Small intestine (tissue), 16 donors: ENCODE results near the gene ADGRL3. TPM values are rescaled to one million over a fixed set of nuclear protein-coding genes. Genes with fewer than 3 reads are reported as not detected.
A peak's percentile ranks its signal among the peaks of the same experiment; 100 is the strongest.

ENCODE experiments used
- DNase-seq, 2 donors: peaks; one replicate each; pipeline versions ENCODE4 v3.0.0 to v3.0.0-alpha.2; 2013
- FAIRE-seq: peaks from 2 replicates; lab custom pipeline; 2012; peaks lifted over from hg19 to GRCh38; lab: Jason Lieb, UNC
- H3K27ac ChIP-seq, 3 donors: one replicate each; pipeline ENCODE4 v1.5.1; 2013; ENCODE audit warnings: low read length in 2 of 3, mild to moderate bottlenecking in 2 of 3, control low read depth in 1 of 3, inconsistent platforms in 1 of 3, low read depth in 1 of 3, moderate library complexity in 1 of 3
- H3K27me3 ChIP-seq, 3 donors: one replicate each; pipeline ENCODE4 v1.6.1; 2013; ENCODE audit warnings: low read length in 3 of 3, inconsistent platforms in 1 of 3; ENCODE audit not compliant: control insufficient read depth in 3 of 3, insufficient read depth in 3 of 3
- H3K36me3 ChIP-seq, 3 donors: one replicate each; pipeline ENCODE4 v1.6.1; 2013; ENCODE audit warnings: low read length in 3 of 3, inconsistent platforms in 1 of 3, low read depth in 1 of 3, mild to moderate bottlenecking in 1 of 3, moderate library complexity in 1 of 3; ENCODE audit not compliant: control insufficient read depth in 3 of 3, insufficient read depth in 2 of 3
- H3K4me1 ChIP-seq, 3 donors: one replicate each; pipeline ENCODE4 v1.6.1; 2013; ENCODE audit warnings: low read length in 2 of 3, inconsistent platforms in 1 of 3, low read depth in 1 of 3, mild to moderate bottlenecking in 1 of 3, moderate library complexity in 1 of 3; ENCODE audit not compliant: control insufficient read depth in 3 of 3, insufficient read depth in 2 of 3
- H3K4me3 ChIP-seq, 3 donors: one replicate each; pipeline ENCODE4 v1.5.1; 2013; ENCODE audit warnings: low read length in 3 of 3, control low read depth in 1 of 3, inconsistent platforms in 1 of 3, low read depth in 1 of 3, mild to moderate bottlenecking in 1 of 3, moderate library complexity in 1 of 3
- H3K9me3 ChIP-seq, 2 donors: one replicate each; pipeline ENCODE4 v1.6.1; 2013; ENCODE audit warnings: low read depth in 1 of 2, low read length in 1 of 2; ENCODE audit not compliant: control insufficient read depth in 2 of 2, insufficient read depth in 1 of 2
- WGBS, 3 donors: extraction: QIAGEN DNeasy Blood & Tissue Kit; methylation state at CpG; one replicate each; pipeline ENCODE4 v1.1.7; 2013; 5-methylcytosine and 5-hydroxymethylcytosine counted together
- long read RNA-seq, 10 donors: transcript quantifications; one replicate each; lab custom pipeline, GENCODE V29; 2026
- polyA plus RNA-seq, 4 donors: library from polyadenylated mRNA; stranded (reverse) in 3 of 4; unstranded in 1 of 4; fragments of 200-250 nt in 3 of 4; fragments of 120-200 nt in 1 of 4; gene quantifications; one replicate each; pipeline versions ENCODE4 v1.2.1 to v1.2.3, GENCODE V29; 2013
- donor health status: healthy with polysubstance abuse.
- donor health status: control.
- donor health status: control.
- donor health status: Bipolar disorder and iron deficiency.
- donor health status: healthy.

Gene ADGRL3
- 1 to 10 TPM in 2 of 4 donors, under 1 TPM in 2; under 0.01 to 7.9 (median 1.3) TPM for polyA plus RNA-seq
- long read RNA-seq, donor 1: 0 reads
- long read RNA-seq, donor 2: 0 reads
- long read RNA-seq, donor 3: 0 reads
- long read RNA-seq, donor 4: 0 reads
- long read RNA-seq, donor 5: 0 reads
- long read RNA-seq, donor 6: 0 reads
- long read RNA-seq, donor 7: 0 reads
- long read RNA-seq, donor 8: 0 reads
- long read RNA-seq, donor 9: 0 reads
- long read RNA-seq, donor 10: 0 reads

- Histone ChIP-seq H3K4me3 (peak within 1 kb of the TSS; percentile 28 to 72 (median 36)), H3K27ac (peak within 1 kb of the TSS in 2 of 3 donors; percentile 60 to 78), H3K4me1 (no peaks in the 10 kb centered on the region), H3K9me3 (no peaks in the 10 kb centered on the region), H3K27me3 (peaks cover 11 to 35% (median 14%) of the 10 kb centered on the region in 3 donors), H3K36me3 (no peaks in the 10 kb centered on the region)
- FAIRE-seq (no peak), DNase-seq (peak in 1 of 2 donors; percentile 47)
- 2 to 3% (median 2%) methylated on average over 72 to 92 of the region's 92 CpGs for WGBS, 3 donors
These were observed at the start of gene ADGRL3 for GRCh38 chr4:61200187-61200915. ADGRL3 (plus strand) TSS chr4:61200326.

DNA sequence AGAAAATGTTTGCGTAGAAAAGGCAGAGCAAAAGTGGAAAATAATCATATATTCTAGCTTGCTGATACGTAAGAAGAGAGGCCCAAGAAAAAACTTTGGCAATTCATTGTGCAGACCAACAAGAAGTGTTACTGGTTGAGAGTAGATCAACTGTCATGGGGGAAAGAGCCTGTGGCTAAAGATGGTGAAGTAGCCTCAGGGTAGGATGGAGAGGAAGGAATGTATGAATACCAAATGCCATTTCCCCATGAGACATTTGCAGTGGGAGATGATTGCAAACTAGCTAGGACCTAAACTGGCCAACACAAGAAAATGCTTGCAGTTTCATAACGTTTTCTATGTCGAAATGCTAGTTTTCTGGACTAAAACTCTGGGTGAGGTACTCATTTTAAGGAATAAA, 47.7 kb upstream of the ADGRL3 start:
- no peak overlapping the region for H3K27ac ChIP-seq
- WGBS, 3 donors: 65 to 80% (median 66%) methylated on average over 4 of the region's 4 CpGs
- H3K4me1 ChIP-seq: no peaks in the 10 kb centered on the region
- H3K4me3 ChIP-seq: no peak overlapping the region
- H3K9me3 ChIP-seq: no peaks in the 10 kb centered on the region
- H3K27me3 ChIP-seq: no peaks in the 10 kb centered on the region
- H3K36me3 ChIP-seq: no peaks in the 10 kb centered on the region
- no peak for FAIRE-seq
- no peak for DNase-seq

- Histone ChIP-seq H3K27ac (no peak overlapping the region), H3K27me3 (no peaks in the 10 kb centered on the region), H3K36me3 (no peaks in the 10 kb centered on the region), H3K9me3 (no peaks in the 10 kb centered on the region), H3K4me3 (no peak overlapping the region), H3K4me1 (no peaks in the 10 kb centered on the region)
- DNase-seq (no peak), FAIRE-seq (no peak)
- 91 to 97% (median 93%) methylated on average over 2 of the region's 2 CpGs for WGBS, 3 donors
These were observed 39.6 kb upstream of the ADGRL3 start for GRCh38 chr4:61160478-61160877.

DNA sequence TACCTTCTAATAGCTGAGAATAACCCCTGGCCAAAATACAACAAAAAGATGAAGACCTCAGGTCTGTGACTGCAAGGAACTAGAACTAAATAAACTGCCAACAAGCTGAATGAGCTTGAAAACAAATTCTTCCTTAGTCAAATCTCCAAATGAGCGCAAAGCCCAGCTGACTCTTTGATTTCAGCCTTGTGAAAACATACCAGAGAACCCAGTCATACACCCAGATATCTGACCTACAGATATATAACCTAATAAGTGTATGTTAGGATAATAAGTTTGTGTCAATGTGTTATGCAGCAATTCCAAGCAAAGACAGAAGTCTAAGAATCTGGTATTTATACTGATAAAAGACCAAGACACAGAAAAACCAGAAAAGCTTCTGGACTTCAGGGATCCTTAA, 38.0 kb upstream of the ADGRL3 start:
- Histone ChIP-seq H3K27ac (no peak overlapping the region), H3K9me3 (no peaks in the 10 kb centered on the region), H3K36me3 (no peaks in the 10 kb centered on the region), H3K4me1 (no peaks in the 10 kb centered on the region), H3K27me3 (no peaks in the 10 kb centered on the region), H3K4me3 (no peak overlapping the region)
- FAIRE-seq (no peak), DNase-seq (no peak)
- WGBS, 3 donors: 24 to 44% (median 33%) methylated on average over 1 of the region's 1 CpG

- Histone ChIP-seq H3K9me3 (no peaks in the 10 kb centered on the region), H3K27me3 (no peaks in the 10 kb centered on the region), H3K27ac (no peak overlapping the region), H3K36me3 (no peaks in the 10 kb centered on the region), H3K4me1 (no peaks in the 10 kb centered on the region), H3K4me3 (no peak overlapping the region)
- no peak for DNase-seq
- 66 to 80% (median 75%) methylated on average over 1 of the region's 1 CpG for WGBS, 3 donors
- FAIRE-seq: no peak
These were observed 26.3 kb upstream of the ADGRL3 start for GRCh38 chr4:61173799-61174198.

- FAIRE-seq (no peak), DNase-seq (no peak)
- WGBS, 3 donors: 33 to 49% (median 34%) methylated on average over 1 of the region's 1 CpG
- H3K4me1 ChIP-seq: no peaks in the 10 kb centered on the region
- H3K27ac ChIP-seq: no peak overlapping the region
- no peaks in the 10 kb centered on the region for H3K9me3 ChIP-seq
- H3K4me3 ChIP-seq: no peak overlapping the region
- no peaks in the 10 kb centered on the region for H3K36me3 ChIP-seq
- no peaks in the 10 kb centered on the region for H3K27me3 ChIP-seq
These were observed 24.6 kb upstream of the ADGRL3 start for GRCh38 chr4:61175495-61175894.

- Histone ChIP-seq H3K36me3 (no peaks in the 10 kb centered on the region), H3K4me3 (no peak overlapping the region), H3K9me3 (no peaks in the 10 kb centered on the region), H3K27me3 (no peaks in the 10 kb centered on the region), H3K27ac (no peak overlapping the region), H3K4me1 (no peaks in the 10 kb centered on the region)
- WGBS, 3 donors: 75 to 85% (median 85%) methylated on average over 2 of the region's 2 CpGs
- FAIRE-seq: no peak
- DNase-seq: no peak
These were observed 22.8 kb upstream of the ADGRL3 start for GRCh38 chr4:61177367-61177766.

- no peak overlapping the region for H3K4me3 ChIP-seq
- no peaks in the 10 kb centered on the region for H3K27me3 ChIP-seq
- WGBS, 3 donors: 11 to 42% (median 18%) methylated on average over 5 of the region's 5 CpGs
- no peaks in the 10 kb centered on the region for H3K4me1 ChIP-seq
- peaks cover 1 to 4% of the 10 kb centered on the region in 2 donors for H3K9me3 ChIP-seq
- FAIRE-seq: no peak
- DNase-seq: no peak
- no peaks in the 10 kb centered on the region for H3K36me3 ChIP-seq
- H3K27ac ChIP-seq: no peak overlapping the region
These were observed 19.7 kb upstream of the ADGRL3 start for GRCh38 chr4:61180405-61180804.
